Measurements from ENCODE around the gene GADD45G.

Gene GADD45G

GRCh38 chr9:89610391-89610925, 5.6 kb downstream of the GADD45G start:
- DNase-seq = no peak

GRCh38 chr9:89611425-89611824, 6.6 kb downstream of the GADD45G start:
- DNase-seq = no peak

GRCh38 chr9:89612566-89613278, 7.9 kb downstream of the GADD45G start:
- DNase-seq = no peak

- no peak for DNase-seq
These were observed 9.4 kb downstream of the GADD45G start for GRCh38 chr9:89613912-89614892.

GRCh38 chr9:89615661-89616060, 10.8 kb downstream of the GADD45G start:
- no peak for DNase-seq

- DNase-seq = no peak
These were observed 11.6 kb downstream of the GADD45G start for GRCh38 chr9:89616411-89616810.

GRCh38 chr9:89617978-89618377, 13.2 kb downstream of the GADD45G start:
- DNase-seq = no peak

- no peak for DNase-seq
These were observed 14.2 kb downstream of the GADD45G start for GRCh38 chr9:89619019-89619418.

- DNase-seq = no peak
These were observed 14.8 kb downstream of the GADD45G start for GRCh38 chr9:89619424-89620138.

GRCh38 chr9:89621031-89621430, 16.2 kb downstream of the GADD45G start:
- no peak for DNase-seq

GRCh38 chr9:89621676-89622075, 16.9 kb downstream of the GADD45G start:
- no peak for DNase-seq

- DNase-seq = no peak
These were observed 18.4 kb downstream of the GADD45G start for GRCh38 chr9:89622933-89623861.

GRCh38 chr9:89623925-89624420, 19.2 kb downstream of the GADD45G start:
- no peak for DNase-seq

GRCh38 chr9:89625721-89626687, 21.2 kb downstream of the GADD45G start:
- no peak for DNase-seq

GRCh38 chr9:89626741-89627265, 22.0 kb downstream of the GADD45G start:
- no peak for DNase-seq

GRCh38 chr9:89628601-89629000, 23.8 kb downstream of the GADD45G start:
- DNase-seq = no peak

- no peak for DNase-seq
These were observed 24.5 kb downstream of the GADD45G start for GRCh38 chr9:89629081-89629976.

GRCh38 chr9:89630508-89630907, 25.7 kb downstream of the GADD45G start:
- no peak for DNase-seq

- no peak for DNase-seq
These were observed 26.6 kb downstream of the GADD45G start for GRCh38 chr9:89631384-89631783.

Measured in activated CD4-positive, alpha-beta T cell treated with anti-CD3 and anti-CD28 coated beads for 1 hour (primary cell).